T-cell (primary cell): Measurements from ENCODE around the gene ZNF74. TPM values are rescaled to one million over a fixed set of nuclear protein-coding genes. Genes with fewer than 3 reads are reported as not detected.

Experiments used
- ATAC-seq, 4 experiments: fragments of 200-7000 bp in 3 of 4; fragments of 150-1000 bp in 1 of 4; cut with Tn5 transposase; replicated peaks in 1 of 4; 1 replicate in 3 of 4; 2 replicates in 1 of 4; pipeline ENCODE4 v1.10.0; 2021; ENCODE audit warnings: moderate library complexity in 3 of 4, mild to moderate bottlenecking in 2 of 4, moderate number of reproducible peaks in 1 of 4
- CTCF ChIA-PET, 2 donors: fragments of 300-600 bp; sonication (Branson Sonifier 250); formaldehyde crosslinking; loops; one replicate each; lab custom pipeline; 2022; ENCODE audit warnings: antibody characterized with exemption in 2 of 2; lab: Charles Lee
- POLR2A ChIA-PET, 2 donors: fragments of 300-600 bp; sonication (Branson Sonifier 250); formaldehyde crosslinking; loops; one replicate each; lab custom pipeline; 2022; ENCODE audit warnings: antibody characterized with exemption in 2 of 2; lab: Charles Lee
- DNase-seq, 35 experiments: peaks; one replicate each; pipeline versions ENCODE4 v3.0.0 to v3.0.0-alpha.2; 2013 to 2023
- H3K27ac ChIP-seq: one replicate; pipeline ENCODE4 v1.5.1; 2013; ENCODE audit warnings: low read length
- H3K27me3 ChIP-seq, 2 experiments: replicated peaks in 1 of 2; 1 replicate in 1 of 2; 2 replicates in 1 of 2; pipeline versions ENCODE4 v1.6.1 to v1.7.0; 2013; ENCODE audit warnings: low read length in 1 of 2, mixed read lengths in 1 of 2; ENCODE audit not compliant: control insufficient read depth in 2 of 2, insufficient read depth in 2 of 2; ENCODE audit errors: extremely low read depth in 1 of 2
- H3K36me3 ChIP-seq, 2 donors: 1 replicate in 1 of 2; 2 replicates in 1 of 2; pipeline versions ENCODE4 v1.6.1 to v1.7.0; 2013; ENCODE audit warnings: low read length in 1 of 2; ENCODE audit not compliant: control insufficient read depth in 2 of 2, insufficient read depth in 1 of 2; ENCODE audit errors: extremely low read depth in 1 of 2
- H3K4me1 ChIP-seq, 2 experiments: 1 replicate in 1 of 2; 2 replicates in 1 of 2; pipeline versions ENCODE4 v1.6.1 to v1.7.0; 2013; ENCODE audit warnings: low read length in 2 of 2, mixed read lengths in 1 of 2; ENCODE audit not compliant: insufficient read depth in 2 of 2, control insufficient read depth in 1 of 2; ENCODE audit errors: extremely low read depth in 1 of 2
- H3K4me3 ChIP-seq, 2 donors: 1 replicate in 1 of 2; 2 replicates in 1 of 2; pipeline versions ENCODE4 v1.5.1 to v1.7.0; 2013; ENCODE audit warnings: mild to moderate bottlenecking in 2 of 2, low read length in 1 of 2, moderate library complexity in 1 of 2; ENCODE audit not compliant: control insufficient read depth in 1 of 2; ENCODE audit errors: extremely low read depth in 1 of 2
- H3K9me3 ChIP-seq: 2 replicates; pipeline ENCODE4 v1.7.0; 2013
- H3K27ac Mint-ChIP-seq, 2 donors: one replicate each; pipeline ENCODE4 v1.8.0; 2020 to 2021; ENCODE audit warnings: mild to moderate bottlenecking in 2 of 2, mixed read lengths in 2 of 2
- H3K27me3 Mint-ChIP-seq, 2 donors: one replicate each; pipeline ENCODE4 v1.8.0; 2021 to 2022; ENCODE audit warnings: mixed read lengths in 2 of 2
- H3K36me3 Mint-ChIP-seq: one replicate; pipeline ENCODE4 v1.8.0; 2021; ENCODE audit warnings: mixed read lengths
- H3K4me1 Mint-ChIP-seq, 3 donors: one replicate each; pipeline ENCODE4 v1.8.0; 2020 to 2022; ENCODE audit warnings: mixed read lengths in 3 of 3, mild to moderate bottlenecking in 1 of 3
- H3K4me3 Mint-ChIP-seq, 3 donors: one replicate each; pipeline ENCODE4 v1.8.0; 2020 to 2022; ENCODE audit warnings: mild to moderate bottlenecking in 3 of 3, mixed read lengths in 3 of 3, moderate library complexity in 3 of 3
- H3K9me3 Mint-ChIP-seq, 3 donors: one replicate each; pipeline ENCODE4 v1.8.0; 2020 to 2022; ENCODE audit warnings: mixed read lengths in 3 of 3
- WGBS: methylation state at CpG from one replicate; pipeline ENCODE4 v1.1.5; 2013; ENCODE audit warnings: missing lambda C conversion rate; ENCODE audit not compliant: insufficient coverage; 5-methylcytosine and 5-hydroxymethylcytosine counted together
- total RNA-seq, 35 experiments: library from RNA in 6 of 35; stranded (reverse) in 6 of 35; fragments of 120-200 nt in 1 of 35; gene quantifications; one replicate each; pipeline versions ENCODE4 v1.2.1 to v1.2.4 and lab custom pipeline; 2013 to 2026

ZNF74 gene
- total RNA-seq, 5 donors from 2014 or later (not counting 1 experiment from before 2014, with no cell fraction given), result 6.8 to 19.7 (median 17.3) TPM

DNA sequence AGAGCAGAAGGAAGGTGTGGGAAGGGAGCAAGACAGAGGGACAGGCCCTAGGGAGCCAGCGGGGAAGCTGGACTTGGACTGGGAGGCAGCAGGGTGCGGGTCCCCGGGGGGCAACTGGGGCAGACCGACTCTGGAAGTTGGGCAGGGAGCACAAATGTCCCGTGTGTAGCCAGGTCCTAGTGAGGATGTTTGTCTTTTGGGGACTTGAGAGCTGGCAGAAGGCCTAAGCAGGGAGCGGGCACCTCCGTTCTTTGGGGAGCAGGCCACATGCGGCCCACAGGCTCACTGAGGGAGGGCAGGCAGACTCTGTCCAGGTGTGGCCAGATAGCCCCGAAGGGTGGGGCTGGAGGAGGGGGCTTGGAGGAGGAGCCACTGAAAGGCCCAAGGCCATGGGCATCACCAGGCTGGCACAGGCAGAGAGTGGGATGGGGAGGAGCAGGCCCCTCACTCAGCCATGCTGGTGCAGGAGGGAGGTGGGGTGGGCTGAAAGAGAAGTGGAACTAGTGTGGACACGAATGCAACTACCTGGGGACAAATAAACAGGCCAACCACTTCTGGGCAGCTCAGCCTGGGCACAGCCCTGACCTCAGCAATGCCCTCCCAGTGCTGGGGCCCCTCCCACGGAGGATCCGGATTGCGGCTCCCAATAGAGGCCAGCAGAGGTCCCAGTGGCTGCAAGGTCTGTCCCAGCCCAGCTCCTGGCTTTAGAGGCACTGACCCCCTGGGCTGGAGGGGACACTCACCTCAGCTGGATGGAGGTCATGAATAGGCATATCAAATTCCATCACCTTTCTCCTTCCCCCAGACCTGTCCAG, 44.9 kb downstream of the ZNF74 start:
- H3K4me3 Mint-ChIP-seq, result peak overlapping the region; percentile 31 to 52 (median 49)
- Histone ChIP-seq H3K9me3 (no peaks in the 10 kb centered on the region), H3K27ac (no peak overlapping the region), H3K27me3 (peaks cover 11 to 52% of the 10 kb centered on the region in 2 experiments), H3K4me1 (peaks cover 2 to 24% of the 10 kb centered on the region in 2 experiments), H3K36me3 (peaks cover 4 to 21% of the 10 kb centered on the region in 2 donors), H3K4me3 (no peak overlapping the region)
- H3K36me3 Mint-ChIP-seq, result peaks cover 11% of the 10 kb centered on the region
- H3K9me3 Mint-ChIP-seq, result no peaks in the 10 kb centered on the region
- H3K27me3 Mint-ChIP-seq, result peaks cover 24 to 35% of the 10 kb centered on the region in 2 donors
- no peak overlapping the region for H3K27ac Mint-ChIP-seq
- POLR2A ChIA-PET, result interaction anchor here in 1 of 2 donors (0.6 kb wide), 1 partner anchor 14 kb away, joined by 5 read pairs; no protein-coding TSS in a partner anchor
- CTCF ChIA-PET, result no interaction called here
- peaks cover 16 to 25% (median 21%) of the 10 kb centered on the region in 3 donors for H3K4me1 Mint-ChIP-seq
- DNase-seq, result peak in 1 of 35 experiments; percentile 17
- ATAC-seq, result no peak
- 89% methylated on average over 12 of the region's 13 CpGs for WGBS

DNA sequence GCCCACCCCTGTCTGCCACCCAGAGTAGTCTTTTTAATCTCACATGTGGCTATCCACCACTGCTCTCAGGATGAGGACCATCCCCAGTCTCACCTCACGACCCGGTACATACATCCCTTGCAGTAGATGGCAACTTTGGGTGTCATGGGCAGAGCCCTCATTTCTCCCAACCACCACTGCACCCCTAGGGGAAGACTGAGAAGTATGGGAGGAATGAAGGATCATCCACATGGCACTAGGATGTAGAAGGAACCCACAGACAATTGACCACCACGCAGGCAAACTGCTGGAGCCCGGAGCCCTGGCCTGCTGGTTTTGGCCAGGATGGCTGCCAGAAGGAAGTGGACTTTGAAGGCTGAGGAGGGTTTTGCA, 45.6 kb downstream of the ZNF74 start:
- POLR2A ChIA-PET, result no interaction called here
- Mint-ChIP-seq H3K36me3 (peaks cover 17% of the 10 kb centered on the region), H3K27ac (no peak overlapping the region), H3K4me1 (peaks cover 16 to 25% (median 21%) of the 10 kb centered on the region in 3 donors), H3K9me3 (no peaks in the 10 kb centered on the region), H3K4me3 (peak overlapping the region in 2 of 3 donors; percentile 14 to 52), H3K27me3 (peaks cover 24 to 30% of the 10 kb centered on the region in 2 donors)
- no peak overlapping the region for H3K4me3 ChIP-seq
- peaks cover 2 to 24% of the 10 kb centered on the region in 2 experiments for H3K4me1 ChIP-seq
- 100% methylated on average over 1 of the region's 4 CpGs for WGBS
- no peaks in the 10 kb centered on the region for H3K9me3 ChIP-seq
- peaks cover 11 to 46% of the 10 kb centered on the region in 2 experiments for H3K27me3 ChIP-seq
- CTCF ChIA-PET, result no interaction called here
- peak in 1 of 35 experiments; percentile 9 for DNase-seq
- H3K27ac ChIP-seq, result no peak overlapping the region
- no peak for ATAC-seq
- peaks cover 4 to 28% of the 10 kb centered on the region in 2 donors for H3K36me3 ChIP-seq

DNA sequence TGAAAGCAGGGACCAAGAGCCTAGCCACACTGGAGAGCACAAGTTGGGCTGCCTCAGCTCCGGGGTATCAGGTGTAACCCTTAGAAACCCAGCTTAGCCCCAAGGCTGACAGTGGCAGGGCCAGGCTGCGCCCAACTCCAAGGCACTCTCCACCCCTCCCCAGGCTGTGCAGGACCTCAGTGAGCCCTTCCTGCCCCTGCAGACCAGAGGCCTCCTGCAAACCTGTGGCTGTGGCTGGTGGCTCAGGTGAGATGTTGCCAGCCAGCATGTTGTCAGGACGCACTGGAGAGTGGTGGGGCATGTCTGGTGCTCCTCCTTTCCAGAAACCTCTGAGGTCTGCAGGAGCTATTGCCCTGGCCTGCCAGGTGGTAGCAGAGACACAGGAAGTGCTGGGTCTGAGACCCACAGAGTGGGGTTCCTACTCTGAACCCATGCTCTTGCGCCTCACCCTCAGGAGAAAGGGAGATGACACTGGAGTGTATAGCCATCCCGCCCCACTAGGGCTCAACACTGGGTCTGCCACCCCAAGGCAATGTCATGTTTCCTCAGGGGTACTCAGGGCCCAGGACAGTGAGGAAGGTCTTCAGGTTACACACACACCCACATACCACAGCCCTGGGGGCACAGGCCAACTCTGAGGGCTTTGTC, 46.1 kb downstream of the ZNF74 start:
- Histone ChIP-seq H3K36me3 (peaks cover 7 to 33% of the 10 kb centered on the region in 2 donors), H3K27ac (no peak overlapping the region), H3K4me3 (no peak overlapping the region), H3K4me1 (peaks cover 2 to 24% of the 10 kb centered on the region in 2 experiments), H3K27me3 (peaks cover 8 to 40% of the 10 kb centered on the region in 2 experiments), H3K9me3 (no peaks in the 10 kb centered on the region)
- Mint-ChIP-seq H3K9me3 (no peaks in the 10 kb centered on the region), H3K36me3 (peaks cover 21% of the 10 kb centered on the region), H3K27me3 (peaks cover 19 to 25% of the 10 kb centered on the region in 2 donors), H3K4me3 (no peak overlapping the region), H3K4me1 (peaks cover 16 to 25% (median 21%) of the 10 kb centered on the region in 3 donors), H3K27ac (no peak overlapping the region)
- ChIA-PET CTCF (no interaction called here), POLR2A (no interaction called here)
- ATAC-seq, result no peak
- peak in 1 of 35 experiments; percentile 12 for DNase-seq
- WGBS, result 87% methylated on average over 3 of the region's 5 CpGs

DNA sequence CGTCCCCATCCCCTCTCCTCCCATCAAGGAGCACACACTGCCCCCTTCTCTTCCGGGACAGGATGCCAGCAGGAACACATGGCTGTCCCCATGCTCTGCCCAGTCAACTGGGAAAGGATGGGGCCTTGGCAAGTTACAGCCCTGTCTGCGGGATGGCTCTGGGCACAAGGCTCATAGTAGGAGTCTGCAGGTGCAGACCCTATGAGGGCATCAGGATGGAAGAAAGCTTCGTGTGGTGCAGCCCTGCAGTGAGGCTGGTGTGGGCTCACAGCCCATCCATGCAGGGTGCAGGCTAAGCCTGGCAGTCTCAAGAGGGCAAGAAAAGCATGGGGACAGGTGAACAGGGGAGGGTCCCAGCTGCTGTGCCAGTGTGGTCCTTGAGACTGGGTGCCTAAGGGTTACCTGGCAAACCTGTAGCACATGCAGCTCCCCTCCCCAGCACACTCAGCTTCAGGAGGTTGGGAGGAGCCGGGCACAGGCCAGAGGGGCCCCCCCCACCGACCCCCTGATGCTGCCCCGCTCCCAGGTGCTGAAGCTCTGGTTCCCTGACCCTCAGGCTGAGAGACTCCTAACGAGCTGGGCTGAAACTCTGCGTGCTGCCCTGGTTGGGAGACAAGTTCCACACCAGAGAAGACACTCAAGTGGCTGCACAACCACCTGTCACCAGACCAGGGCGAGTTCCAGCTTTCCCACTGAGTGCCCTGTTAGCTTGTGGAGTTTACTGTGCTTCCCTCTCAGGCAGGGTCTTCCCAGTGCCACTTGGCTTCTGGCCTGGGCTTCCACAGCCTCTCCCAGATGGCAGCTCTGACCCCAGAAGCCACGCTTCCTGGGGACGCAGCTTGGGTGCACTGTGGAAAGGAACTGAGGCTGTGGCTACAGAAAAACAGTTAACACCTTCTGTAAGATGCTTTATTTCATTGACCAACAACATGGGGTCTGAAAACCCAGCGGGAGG, 47.0 kb downstream of the ZNF74 start:
- Mint-ChIP-seq H3K4me1 (peaks cover 11 to 20% (median 14%) of the 10 kb centered on the region in 3 donors), H3K9me3 (no peaks in the 10 kb centered on the region), H3K27me3 (peaks cover 10 to 16% of the 10 kb centered on the region in 2 donors), H3K4me3 (no peak overlapping the region), H3K27ac (no peak overlapping the region), H3K36me3 (peaks cover 22% of the 10 kb centered on the region)
- no peak for DNase-seq
- 82% methylated on average over 11 of the region's 13 CpGs for WGBS
- Histone ChIP-seq H3K27ac (no peak overlapping the region), H3K4me1 (peaks cover 2 to 22% of the 10 kb centered on the region in 2 experiments), H3K4me3 (no peak overlapping the region), H3K27me3 (peaks cover 0 to 32% of the 10 kb centered on the region in 2 experiments), H3K9me3 (no peaks in the 10 kb centered on the region), H3K36me3 (peaks cover 12 to 38% of the 10 kb centered on the region in 2 donors)
- ChIA-PET CTCF (no interaction called here), POLR2A (no interaction called here)
- no peak for ATAC-seq

DNA sequence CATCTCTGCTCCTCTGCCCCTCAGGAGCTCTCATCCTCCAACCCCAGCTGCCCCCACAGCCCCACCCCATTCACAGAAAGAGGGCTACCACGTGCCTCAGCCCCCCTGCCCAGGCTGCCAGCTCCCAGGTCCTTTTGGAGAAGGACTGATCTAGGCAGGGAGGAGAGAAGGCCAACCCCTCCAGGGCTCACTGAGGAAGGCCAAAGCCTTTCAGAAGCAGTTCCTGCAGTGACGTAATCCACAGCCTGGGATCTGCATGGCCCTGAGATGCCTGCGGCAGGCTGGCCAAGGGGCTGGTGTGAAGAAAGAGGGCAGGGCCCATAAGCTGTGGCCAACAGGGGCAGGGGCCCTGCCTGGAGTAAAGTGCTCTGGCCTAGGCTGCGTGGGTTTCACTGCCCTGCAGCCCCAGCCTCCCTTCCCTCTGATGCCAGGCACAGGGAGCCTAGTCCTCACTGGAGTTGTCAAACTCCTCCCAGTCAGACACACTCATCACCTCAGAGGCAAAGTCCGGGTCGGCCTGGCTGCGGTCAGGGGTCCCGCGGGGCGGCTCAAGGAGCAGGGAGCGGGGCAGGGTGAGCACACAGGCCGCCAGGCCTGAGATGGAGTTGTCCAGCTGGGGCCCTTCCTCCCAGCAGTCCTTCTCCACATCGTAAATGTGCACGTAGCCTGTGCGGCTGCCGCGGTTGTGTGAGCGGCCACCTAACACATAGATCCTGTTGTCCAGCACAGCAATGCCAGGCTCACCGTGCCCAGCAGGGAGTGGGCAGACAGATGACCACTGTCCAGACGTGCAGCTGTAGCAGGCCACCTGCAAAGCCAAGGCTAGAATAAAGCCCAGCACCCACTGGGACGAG, 47.9 kb downstream of the ZNF74 start:
- DNase-seq, result no peak
- peaks cover 1 to 15% of the 10 kb centered on the region in 2 experiments for H3K4me1 ChIP-seq
- H3K9me3 ChIP-seq, result no peaks in the 10 kb centered on the region
- peaks cover 20 to 45% of the 10 kb centered on the region in 2 donors for H3K36me3 ChIP-seq
- H3K27ac Mint-ChIP-seq, result no peak overlapping the region
- POLR2A ChIA-PET, result no interaction called here
- peaks cover 0 to 25% of the 10 kb centered on the region in 2 experiments for H3K27me3 ChIP-seq
- H3K4me3 Mint-ChIP-seq, result no peak overlapping the region
- CTCF ChIA-PET, result no interaction called here
- peaks cover 32% of the 10 kb centered on the region for H3K36me3 Mint-ChIP-seq
- no peak overlapping the region for H3K27ac ChIP-seq
- 91% methylated on average over 17 of the region's 21 CpGs for WGBS
- H3K9me3 Mint-ChIP-seq, result no peaks in the 10 kb centered on the region
- H3K4me1 Mint-ChIP-seq, result peaks cover 8 to 15% (median 12%) of the 10 kb centered on the region in 3 donors
- H3K27me3 Mint-ChIP-seq, result peaks cover 10 to 11% of the 10 kb centered on the region in 2 donors
- no peak for ATAC-seq
- no peak overlapping the region for H3K4me3 ChIP-seq
